ENCODE results near the gene NPR2.

The NPR2 gene

GRCh38 chr9:35766997-35767396, 24.4 kb upstream of the NPR2 start:
- no peak overlapping the region for H3K4me3 ChIP-seq (ENCODE audit: low read depth, low read length)
- POLR2A ChIA-PET = no interaction called here
- TF ChIP-seq CTCF (IDR thresholded peaks at IDR 0.05; ENCODE audit: insufficient read depth, low read length, missing control alignments) = no peak
- no peak for DNase-seq (ENCODE audit: low read depth, low spot score)
- CTCF ChIA-PET = no interaction called here

- CTCF ChIA-PET = no interaction called here
- no peak for DNase-seq (ENCODE audit: low read depth, low spot score)
- POLR2A ChIA-PET = no interaction called here
- no peak for TF ChIP-seq CTCF (IDR thresholded peaks at IDR 0.05; ENCODE audit: insufficient read depth, low read length, missing control alignments)
- H3K4me3 ChIP-seq (ENCODE audit: low read depth, low read length) = no peak overlapping the region
Observed at GRCh38 chr9:35767458-35767857, 23.9 kb upstream of the NPR2 start.

GRCh38 chr9:35769763-35770162, 21.6 kb upstream of the NPR2 start:
- DNase-seq (ENCODE audit: low read depth, low spot score) = no peak
- TF ChIP-seq CTCF (IDR thresholded peaks at IDR 0.05; ENCODE audit: insufficient read depth, low read length, missing control alignments) = no peak
- H3K4me3 ChIP-seq (ENCODE audit: low read depth, low read length) = no peak overlapping the region
- ChIA-PET POLR2A (no interaction called here), CTCF (interaction anchor here (0.8 to 11.6 kb wide), 2 partner anchors 20 to 113 kb away, joined by 4 to 102 read pairs; no protein-coding TSS in a partner anchor)

GRCh38 chr9:35771075-35771433, 20.3 kb upstream of the NPR2 start:
- no peak overlapping the region for H3K4me3 ChIP-seq (ENCODE audit: low read depth, low read length)
- DNase-seq (ENCODE audit: low read depth, low spot score) = no peak
- no peak for TF ChIP-seq CTCF (IDR thresholded peaks at IDR 0.05; ENCODE audit: insufficient read depth, low read length, missing control alignments)
- ChIA-PET CTCF (interaction anchor here (0.6 to 11.6 kb wide), 5 partner anchors 16 to 111 kb away, joined by 3 to 102 read pairs (median 4); no protein-coding TSS in a partner anchor), POLR2A (interaction anchor here (0.6 kb wide), 1 partner anchor 362 kb away, joined by 4 read pairs; no protein-coding TSS in a partner anchor)

- CTCF ChIA-PET = interaction anchor here (0.6 to 11.6 kb wide), 6 partner anchors 15 to 111 kb away, joined by 3 to 102 read pairs (median 4); no protein-coding TSS in a partner anchor
- no peak for TF ChIP-seq CTCF (IDR thresholded peaks at IDR 0.05; ENCODE audit: insufficient read depth, low read length, missing control alignments)
- POLR2A ChIA-PET = no interaction called here
- DNase-seq (ENCODE audit: low read depth, low spot score) = no peak
- H3K4me3 ChIP-seq (ENCODE audit: low read depth, low read length) = no peak overlapping the region
Observed at GRCh38 chr9:35771534-35771933, 19.9 kb upstream of the NPR2 start.

GRCh38 chr9:35771943-35772342, 19.4 kb upstream of the NPR2 start:
- H3K4me3 ChIP-seq (ENCODE audit: low read depth, low read length) = no peak overlapping the region
- no peak for DNase-seq (ENCODE audit: low read depth, low spot score)
- CTCF ChIA-PET = interaction anchor here (1.1 to 11.6 kb wide), 7 partner anchors 13 to 125 kb away, joined by 3 to 102 read pairs (median 3); no protein-coding TSS in a partner anchor
- POLR2A ChIA-PET = no interaction called here
- TF ChIP-seq CTCF (IDR thresholded peaks at IDR 0.05; ENCODE audit: insufficient read depth, low read length, missing control alignments) = no peak

Data from AG04449 (cell line).